HuH-7 (cell line): ENCODE results near the gene DDX31.

Experiments used
- DNase-seq: peaks from one replicate; pipeline ENCODE4 v3.0.0; 2011; ENCODE audit warnings: low spot score

The DDX31 gene

DNA sequence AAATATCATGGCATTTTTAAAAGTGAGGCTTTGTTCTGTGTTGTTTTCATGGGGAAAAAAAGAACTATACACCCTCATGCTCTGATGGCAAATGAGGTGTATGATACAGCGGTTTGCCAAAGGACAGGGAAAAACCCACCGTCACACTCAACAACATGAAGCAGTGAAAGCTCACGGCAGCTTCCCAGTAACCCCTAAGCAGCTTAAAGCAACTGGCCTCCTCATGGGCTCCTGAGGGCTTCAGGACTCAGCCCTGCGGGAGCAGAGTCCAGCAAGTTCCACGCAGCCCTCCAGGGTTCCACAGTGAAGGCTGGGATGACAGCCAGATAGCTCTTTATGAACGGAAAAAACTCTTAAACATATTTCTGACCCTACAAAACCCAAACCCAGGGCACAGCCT, 74.5 kb downstream of the DDX31 start:
- DNase-seq = no peak

DNA sequence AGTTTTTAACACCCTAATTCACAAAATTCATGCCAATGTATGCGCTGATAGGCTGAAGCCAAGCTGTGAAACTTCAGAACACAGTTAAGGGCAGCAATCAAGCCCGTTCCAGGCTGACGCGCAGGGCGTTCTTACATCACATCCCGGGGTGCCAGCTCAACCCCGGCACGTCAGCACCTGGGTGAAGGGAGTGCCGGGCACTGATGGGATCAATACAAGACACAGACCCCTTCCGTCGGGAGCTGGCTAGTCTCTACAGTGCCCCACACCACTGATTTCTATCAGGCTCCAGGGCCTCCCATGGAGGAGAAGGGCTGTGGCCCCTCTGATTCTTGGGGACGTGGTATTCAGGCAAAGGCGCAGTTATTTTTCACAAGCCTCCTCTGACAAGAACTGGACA, 75.4 kb downstream of the DDX31 start:
- DNase-seq = no peak

DNA sequence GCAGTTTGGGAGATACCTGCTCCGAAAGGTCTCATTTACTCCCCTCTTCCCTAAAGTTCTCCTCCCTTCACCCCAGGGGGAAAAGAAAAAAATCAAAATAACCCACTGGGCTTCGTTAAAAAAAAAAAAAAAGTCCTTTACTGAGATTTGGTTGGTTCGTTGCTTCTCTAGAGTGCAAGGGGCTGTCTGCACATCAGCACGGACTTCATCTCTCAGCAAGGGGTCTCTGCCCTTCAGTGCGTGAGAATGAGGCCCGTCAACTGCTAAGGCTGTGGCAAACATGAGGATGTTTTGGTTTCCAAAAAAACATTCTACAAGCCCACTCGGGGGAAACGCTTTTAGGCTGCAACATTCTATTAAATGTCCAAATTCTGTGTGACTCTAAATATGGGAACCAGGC, 77.3 kb downstream of the DDX31 start:
- DNase-seq = no peak

DNA sequence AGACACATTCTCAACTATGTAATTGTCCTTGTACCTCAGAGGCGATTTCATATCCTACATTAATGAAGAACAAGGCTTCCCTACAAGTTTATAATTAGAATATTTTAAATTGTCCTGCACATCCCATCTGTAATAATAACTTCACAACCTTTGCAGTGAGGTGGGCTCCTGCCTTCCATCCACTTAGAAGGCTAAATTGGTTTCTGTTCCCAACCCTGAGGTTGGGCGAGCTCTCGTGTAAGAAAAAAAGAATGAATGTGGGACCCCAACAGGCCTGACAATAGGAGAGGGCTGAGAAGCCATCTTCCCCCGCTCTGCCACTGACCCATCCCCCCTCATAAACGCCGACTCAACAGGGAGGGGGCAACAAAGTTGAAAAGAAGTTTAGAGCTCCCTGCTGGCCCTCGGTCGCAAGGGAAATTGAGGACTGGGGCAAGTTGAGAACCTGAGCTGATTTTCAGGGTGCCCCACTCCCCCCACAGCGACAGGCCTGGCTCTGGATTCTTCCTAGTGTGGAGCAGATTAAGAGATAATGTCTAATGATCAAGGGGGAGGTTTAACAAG, 78.0 kb downstream of the DDX31 start:
- no peak for DNase-seq

DNA sequence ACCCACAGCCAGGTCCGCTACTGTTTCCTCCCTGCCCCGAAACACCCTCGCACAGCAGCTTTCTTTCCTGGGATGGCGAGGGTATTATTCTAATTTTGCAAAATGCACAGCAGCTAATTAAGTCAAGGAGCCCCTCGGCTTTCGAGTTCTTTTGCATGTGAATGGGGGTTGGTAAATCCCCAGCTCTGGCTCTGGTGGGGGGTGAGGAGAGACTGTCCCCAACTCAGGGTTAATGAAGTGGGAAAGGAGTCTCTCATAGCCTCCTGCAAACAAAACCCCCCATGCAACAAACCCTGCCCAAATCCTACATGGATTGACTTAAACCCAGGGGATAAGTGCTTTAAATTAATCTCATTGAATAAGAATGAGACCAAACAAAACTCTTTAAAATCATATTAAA, 78.5 kb downstream of the DDX31 start:
- no peak for DNase-seq

DNA sequence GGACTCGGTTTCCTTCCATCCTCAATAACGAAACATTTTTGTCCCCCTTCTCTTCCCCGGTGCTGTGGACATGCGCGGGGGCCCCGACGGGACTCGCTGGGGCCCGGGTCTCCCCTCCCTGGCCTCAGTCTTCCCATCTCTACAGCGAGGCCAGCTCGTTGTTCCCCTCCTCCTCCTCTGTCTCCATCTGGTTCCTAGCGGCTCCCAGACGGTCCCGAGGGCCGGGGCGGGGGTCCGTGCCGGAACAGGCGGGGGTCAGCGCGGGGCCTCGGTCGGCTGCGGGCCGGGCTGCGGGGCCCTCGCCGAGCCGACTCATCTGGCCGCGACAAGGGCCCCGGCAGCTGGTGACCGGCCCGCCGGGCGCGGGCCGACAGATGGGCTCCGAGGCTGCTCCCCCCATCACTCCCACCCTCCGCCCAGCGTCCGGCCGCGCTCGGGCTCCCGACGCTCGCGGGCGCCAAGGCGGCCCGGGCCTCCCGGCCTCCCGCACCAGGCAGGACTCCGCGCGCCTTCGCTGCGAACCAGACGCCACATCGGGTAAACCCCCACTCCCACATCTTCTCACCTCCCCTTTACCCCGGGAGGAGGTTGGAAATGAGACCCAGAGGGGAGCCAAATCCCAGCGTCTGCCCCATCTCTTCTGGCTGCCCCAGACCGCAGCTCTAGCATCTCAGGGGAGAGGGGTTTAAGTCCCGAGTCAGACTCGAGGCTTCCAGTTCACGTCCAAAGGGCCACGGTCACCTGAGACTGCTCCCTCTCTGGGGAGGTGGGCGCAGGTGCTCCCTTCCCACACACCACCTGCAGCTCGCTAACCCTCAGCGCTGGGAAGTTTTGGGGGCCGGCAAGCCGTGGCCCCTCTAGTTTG, 79.2 kb downstream of the DDX31 start:
- no peak for DNase-seq

DNA sequence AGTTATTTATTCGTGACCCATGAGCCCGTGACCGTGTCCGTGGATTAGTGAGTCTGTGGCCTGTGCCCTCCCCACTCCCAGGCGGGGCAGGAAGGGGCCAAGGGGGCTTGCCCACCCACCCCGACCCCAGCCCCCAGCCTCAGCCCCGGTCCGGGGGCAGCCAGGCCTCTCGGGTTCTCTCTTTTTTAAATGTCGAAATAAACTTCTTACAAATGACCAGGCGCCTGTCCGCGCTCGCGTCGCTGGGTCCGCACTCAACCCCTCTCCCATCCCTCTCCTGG, 79.8 kb downstream of the DDX31 start:
- DNase-seq = no peak

DNA sequence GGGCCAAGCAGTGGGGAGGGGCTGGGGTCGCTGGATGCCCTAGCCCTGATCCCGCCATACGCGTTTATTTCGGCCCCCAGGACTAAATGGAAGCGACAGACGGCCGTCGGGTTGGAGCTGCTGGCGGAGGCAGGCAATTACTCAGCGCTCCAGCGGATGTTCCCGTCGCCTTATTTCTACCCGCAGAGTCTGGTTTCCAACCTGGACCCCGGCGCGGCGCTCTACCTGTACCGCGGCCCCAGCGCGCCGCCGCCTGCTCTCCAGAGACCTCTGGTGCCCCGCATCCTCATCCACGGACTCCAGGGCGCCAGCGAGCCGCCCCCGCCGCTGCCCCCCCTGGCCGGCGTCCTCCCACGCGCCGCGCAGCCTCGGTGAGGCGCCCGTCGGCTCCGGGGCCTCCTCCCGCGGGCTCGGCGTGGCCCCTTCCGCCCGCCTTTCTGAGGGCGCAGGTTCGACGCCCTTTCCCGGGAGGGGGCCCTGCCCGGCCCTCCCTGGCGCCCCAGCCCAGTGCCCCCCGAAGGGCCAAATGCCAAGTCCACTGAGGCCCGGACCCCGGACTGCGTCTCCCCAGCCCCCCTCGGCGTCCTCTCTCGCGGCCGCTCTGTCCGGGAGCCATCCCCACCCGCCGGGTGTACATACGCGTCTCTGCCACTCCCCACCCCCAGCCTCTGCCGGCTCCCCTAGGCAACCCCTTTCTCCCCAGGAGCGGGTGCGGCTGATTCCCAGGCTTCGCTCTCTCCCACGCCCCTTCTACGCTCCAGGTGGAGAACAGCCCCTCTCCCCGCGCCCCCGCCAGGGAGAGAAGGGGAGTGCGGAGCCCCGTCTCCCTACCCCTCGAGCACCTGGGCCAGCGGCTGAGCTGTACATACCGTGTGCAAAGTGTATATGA, 80.4 kb downstream of the DDX31 start:
- DNase-seq = no peak

DNA sequence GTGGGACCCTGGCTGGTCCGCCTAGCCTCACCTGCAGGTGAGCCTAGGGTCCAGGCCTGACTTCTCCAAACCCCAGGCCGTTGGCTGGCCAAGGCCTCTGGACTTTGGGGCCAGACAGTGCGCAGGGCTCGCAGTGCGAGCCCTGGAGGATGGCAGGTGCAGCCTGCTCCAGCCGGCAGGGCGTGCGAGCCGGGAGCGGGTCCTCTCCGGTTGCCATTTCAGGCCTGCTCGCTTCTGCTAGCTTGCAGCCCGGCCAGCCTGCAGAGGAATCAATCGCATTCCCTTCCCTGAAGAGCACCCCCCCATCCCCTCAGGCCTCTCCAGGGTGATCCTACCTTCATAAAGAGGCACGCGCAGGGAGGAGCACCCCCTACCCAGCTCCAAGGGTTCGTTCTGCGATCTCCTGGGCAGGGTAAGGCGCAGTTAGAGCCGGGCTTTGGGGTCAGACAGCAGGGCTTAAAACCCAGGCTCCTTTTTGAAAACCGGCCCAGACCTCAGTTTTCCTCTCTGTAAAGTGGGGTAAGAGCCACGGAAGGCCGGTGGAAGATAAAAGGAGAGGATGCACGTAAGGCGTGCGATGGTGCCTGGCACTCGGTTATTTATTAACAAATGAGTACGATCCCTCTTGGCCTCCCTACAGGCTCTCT, 81.2 kb downstream of the DDX31 start:
- DNase-seq = no peak

DNA sequence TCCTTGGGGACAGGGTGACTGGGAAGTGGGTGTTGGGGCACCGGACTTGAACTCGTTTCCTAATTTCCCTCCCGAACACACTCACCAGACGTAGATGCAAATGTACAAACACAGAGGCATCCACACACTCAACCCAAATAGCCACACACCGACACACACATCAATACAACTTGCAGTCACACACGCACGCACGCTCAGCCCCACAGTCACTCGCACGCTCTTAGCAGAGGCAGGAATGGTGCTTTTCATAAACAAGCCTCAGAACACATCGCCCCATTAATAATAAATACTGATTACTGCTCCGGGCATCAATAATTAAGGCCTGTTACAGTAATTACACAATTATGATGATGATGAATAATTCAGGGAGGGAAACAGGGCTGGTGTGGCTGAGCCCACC, 81.7 kb downstream of the DDX31 start:
- DNase-seq = no peak

DNA sequence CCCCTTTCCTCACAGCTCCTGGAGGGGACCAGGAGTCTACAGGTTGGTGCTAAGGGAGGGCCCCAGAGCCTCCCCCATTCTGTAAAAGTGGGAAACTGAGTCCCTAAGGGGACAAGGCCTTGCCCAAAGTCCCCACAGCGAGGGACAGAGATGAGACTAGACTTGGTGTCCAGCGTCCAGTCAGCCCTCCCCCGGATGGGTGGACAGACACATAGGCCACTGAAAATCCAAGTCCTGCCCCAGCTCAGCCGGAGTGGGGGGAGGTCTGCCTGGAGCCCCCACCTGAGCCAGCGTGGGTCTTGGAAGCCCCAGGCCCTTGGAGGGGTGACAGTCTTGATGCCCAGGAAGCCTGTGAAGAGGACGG, 82.2 kb downstream of the DDX31 start:
- no peak for DNase-seq

DNA sequence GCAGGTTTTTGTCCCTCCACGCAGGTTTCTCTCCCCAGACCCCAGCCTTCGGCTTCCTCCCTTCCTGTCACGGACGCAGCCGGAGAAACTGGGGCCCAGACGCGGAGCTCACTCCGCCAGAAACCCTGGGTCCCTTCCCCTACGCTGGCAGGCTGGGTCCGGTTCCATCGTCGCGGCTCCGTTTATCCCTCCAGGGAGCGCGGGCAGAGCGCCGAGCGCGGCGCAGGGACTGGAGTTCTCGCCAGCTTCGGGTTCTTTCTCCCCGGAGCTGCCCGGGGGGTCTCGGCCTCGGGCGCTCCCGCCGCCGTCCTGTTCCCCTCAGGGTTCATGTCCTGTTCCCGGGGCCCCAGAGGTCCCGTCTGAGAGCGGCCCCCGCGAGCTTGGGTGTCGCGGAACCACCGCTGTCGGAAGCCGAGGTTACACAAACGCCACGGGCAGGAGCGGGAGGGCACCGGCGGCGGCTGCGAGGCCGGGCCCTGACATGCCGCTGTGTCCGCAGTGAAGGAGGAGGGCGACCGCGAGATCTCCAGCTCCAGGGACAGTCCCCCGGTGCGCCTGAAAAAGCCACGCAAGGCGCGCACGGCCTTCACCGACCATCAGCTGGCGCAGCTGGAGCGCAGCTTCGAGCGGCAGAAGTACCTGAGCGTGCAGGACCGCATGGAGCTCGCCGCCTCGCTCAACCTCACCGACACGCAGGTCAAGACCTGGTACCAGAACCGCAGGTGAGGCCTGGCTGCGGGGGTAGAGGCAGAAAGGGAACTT, 82.8 kb downstream of the DDX31 start:
- no peak for DNase-seq

DNA sequence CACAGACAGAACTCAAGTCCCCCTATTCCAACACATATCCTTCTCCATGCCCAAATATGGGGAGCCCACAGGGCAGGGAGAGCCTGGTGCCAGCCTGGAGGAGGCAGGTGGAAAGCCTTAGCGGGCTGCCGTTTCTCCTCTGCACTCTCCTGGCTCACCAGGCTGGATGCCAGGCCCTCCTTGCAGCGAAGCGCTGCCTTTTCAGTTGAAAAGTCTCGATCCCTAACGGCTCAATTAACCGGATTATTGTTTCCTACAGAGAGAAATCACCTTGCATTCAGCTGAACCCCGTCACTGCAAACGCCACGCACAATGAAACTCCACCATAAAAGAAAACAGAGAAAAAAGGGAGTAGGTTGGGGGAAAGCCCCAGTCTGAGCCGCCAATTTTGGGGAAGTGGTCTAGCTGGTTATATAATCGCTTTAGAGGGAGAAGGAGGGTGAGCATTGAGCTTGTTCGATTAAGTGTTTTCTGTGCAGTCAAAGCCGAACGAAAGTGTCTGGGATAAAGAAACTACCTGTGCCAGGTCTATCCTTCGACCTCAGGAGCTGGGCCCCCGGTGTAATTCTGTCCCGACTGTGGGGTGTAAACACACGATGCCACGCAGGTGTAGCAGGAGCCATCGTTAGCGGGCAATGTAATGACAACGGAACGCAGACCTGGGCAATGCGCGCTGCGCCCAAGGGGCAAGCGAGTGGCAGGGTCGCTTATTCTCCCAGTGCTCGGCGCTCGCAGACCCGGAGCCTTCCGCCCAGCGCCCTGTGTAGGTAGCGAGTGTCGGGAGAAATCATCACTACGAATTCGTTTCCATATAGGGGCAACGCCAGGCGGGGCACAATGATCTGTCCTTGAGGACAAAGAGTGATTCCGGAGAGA, 83.6 kb downstream of the DDX31 start:
- DNase-seq = no peak

DNA sequence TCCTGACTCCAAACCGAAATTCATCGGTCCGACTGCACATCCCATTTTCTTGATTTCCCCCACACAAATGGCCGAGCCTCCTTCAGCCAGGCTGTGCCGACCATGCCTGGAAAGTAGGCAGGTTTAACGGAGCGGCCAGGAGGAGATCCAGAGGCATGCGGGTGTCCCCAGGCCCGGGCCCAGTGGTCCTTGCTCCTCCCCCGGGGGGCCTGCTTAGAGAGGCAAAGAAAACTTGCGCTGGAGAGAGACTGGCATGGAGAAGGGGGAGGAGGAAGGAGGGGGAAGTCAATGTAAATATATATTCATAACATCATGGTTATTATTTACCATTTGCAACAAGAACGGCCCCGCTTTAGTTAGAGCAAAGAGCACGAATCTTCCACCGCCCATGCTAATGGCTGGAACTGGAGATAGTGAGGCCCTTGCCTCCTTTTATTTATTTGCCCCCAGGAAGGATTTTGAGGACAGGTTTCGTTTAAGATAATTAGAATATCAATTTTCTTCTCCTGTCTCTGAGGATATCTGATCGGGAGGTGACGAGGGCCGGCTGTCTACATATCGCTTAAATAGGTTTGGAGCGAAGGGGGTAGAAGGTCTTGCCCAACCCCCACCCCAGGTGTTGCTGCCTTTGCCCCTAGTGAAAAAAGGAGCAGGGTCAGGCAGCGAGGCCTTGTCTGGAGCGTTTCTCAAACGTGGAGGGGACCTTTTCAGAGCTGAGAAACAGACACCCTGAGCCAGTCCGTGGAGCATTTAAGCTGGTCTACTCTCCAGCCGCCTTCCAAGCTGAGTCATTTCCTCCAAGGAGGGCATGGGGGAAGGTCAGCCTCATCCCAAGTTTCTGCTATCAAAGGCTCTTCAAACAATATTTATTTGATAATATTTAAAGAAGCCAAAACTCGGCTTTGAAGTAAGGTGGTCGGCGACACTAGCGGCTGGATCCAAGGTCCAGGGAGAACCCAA, 84.9 kb downstream of the DDX31 start:
- DNase-seq = no peak

DNA sequence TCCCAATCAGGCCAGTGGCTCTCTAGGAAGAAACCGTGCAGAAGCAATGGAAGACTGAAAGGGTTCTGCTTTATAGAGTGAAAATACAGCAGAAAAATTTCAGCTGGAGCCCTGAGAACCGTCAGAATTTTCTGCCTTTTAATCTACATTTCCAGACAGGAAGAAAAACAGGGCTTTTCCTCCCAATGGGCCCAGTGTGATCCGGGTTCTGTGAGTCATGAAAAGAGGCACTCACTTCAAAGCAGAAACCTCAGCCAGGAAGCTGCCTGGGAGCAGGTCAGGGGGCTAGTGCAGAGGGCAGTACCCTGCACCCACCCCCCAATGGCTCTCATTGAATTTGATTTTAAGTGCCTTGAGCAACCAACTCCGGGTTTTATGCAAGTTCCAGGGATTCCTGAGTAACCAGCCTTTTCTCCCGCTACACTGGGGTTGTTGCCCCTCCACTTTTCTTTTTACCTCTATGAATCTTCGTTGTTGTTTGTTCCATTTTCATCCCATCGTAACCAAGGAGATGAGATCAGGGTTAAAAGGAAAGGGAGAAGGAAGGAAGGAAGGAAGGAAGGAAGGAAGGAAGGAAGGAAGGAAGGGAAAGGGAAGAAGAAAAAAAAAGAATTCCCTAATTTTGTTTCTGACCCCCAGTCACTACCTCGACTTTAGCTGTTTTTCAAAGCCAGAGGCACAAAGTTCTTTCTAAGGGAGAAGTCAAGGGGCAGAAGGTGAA, 86.0 kb downstream of the DDX31 start:
- no peak for DNase-seq

DNA sequence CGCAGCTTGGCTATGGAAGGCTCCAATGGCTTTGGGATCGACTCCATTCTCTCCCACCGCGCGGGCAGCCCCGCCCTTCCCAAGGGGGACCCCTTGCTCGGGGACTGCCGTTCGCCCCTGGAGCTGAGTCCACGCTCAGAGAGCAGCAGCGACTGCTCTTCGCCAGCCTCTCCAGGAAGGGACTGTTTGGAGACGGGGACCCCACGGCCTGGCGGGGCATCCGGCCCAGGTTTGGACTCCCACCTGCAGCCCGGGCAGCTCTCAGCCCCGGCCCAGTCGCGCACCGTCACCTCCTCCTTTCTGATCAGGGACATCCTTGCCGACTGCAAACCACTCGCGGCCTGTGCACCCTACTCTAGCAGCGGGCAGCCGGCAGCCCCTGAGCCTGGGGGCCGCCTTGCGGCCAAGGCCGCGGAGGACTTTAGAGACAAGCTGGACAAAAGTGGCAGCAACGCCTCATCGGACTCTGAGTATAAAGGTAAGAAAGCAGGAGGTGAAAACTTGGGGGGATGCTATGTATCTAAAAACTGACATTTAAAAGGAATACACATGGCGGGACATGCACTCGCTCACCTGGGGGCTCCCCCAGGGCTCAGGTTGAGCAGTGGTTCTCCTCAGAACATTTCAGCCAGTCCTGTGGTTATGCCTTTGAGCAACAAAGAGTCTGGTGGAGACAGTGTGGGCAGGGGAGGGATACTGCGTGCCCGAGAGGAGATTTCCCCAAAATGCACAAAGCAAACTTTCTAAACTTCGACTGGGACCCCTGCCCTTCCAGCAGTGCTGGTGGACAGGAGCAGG, 86.8 kb downstream of the DDX31 start:
- DNase-seq = no peak

DNA sequence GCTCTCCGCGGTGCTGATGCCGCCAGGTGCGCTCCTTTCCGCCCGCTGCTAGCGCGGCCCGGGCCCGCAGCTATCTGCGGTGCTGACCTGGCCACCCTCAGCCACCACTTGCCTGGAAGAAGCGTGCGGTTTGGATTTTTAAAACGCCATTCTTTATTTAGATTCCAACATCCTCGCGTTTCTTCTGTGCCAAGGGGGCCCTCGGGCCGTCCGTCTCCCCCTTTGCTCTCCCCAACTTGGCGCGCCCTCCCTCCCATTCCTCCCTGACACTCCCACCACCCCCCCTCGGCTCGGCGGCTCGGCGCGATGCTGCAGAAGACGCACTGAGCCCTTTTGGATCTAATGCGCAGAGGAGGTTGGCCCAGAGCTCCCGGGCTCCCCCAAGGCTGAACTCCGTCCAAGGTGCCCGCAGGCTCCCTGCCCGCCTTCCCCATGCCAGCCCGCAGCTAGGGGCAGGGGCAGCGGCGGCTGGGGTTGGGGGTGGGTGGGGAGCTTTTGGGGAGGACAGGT, 87.5 kb downstream of the DDX31 start, which contains the start of gene BARHL1:
BARHL1 (plus strand) TSS at position 331 of the 510 bp plus-strand sequence. CDS start 192 bp downstream, outside the sequence.
- no peak for DNase-seq

DNA sequence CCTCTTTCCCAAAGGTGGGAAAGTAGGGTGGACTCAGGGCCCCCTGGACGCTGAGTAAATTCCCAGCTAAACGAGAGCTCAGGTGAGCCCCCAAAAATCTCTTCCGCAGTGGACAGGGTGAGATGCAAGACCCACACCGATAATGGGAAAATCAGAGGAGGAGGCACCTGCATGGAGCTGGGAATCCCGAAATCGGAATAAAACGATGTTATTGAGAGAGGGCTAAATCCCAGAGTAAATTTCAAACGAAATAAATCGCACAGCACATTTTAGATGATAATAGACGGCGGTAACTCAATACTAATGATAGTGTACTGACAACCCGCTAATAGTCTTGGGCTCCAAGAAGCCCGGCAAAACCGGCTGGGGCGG, 90.4 kb downstream of the DDX31 start:
- no peak for DNase-seq
